NCI-H748 treated with DMSO at 0.1 percent for 48 hours (cell line): ENCODE results near the gene ANKFN1.
"Not testable (repeated sequence)": the region's sequence is repeated elsewhere in the genome, so short reads cannot be mapped to it uniquely, and the experiment has no call there.

Experiments
- DNase-seq: peaks from one replicate; lab custom pipeline; 2025; lab: John Stamatoyannopoulos, UW

The ANKFN1 gene

DNA sequence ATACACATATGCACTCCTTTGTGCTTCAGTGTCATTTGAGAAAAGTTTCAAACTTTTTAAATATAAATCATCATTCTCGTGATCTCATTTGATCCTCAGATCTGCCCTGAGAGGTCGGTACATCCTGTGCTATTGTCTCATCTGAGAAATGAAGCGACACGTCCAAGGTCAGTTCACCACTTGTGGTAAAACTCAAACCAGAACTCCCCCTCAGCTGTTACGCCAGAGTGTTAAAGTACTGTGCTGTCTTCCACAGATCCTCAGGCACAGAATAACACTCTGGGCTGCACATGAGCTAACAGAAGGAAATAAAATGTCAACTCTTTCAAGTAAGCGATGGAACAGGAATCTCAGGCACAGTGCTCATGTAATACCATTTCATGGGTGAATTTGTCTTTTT lies 31.4 kb downstream of the ANKFN1 start:
- no peak for DNase-seq

DNA sequence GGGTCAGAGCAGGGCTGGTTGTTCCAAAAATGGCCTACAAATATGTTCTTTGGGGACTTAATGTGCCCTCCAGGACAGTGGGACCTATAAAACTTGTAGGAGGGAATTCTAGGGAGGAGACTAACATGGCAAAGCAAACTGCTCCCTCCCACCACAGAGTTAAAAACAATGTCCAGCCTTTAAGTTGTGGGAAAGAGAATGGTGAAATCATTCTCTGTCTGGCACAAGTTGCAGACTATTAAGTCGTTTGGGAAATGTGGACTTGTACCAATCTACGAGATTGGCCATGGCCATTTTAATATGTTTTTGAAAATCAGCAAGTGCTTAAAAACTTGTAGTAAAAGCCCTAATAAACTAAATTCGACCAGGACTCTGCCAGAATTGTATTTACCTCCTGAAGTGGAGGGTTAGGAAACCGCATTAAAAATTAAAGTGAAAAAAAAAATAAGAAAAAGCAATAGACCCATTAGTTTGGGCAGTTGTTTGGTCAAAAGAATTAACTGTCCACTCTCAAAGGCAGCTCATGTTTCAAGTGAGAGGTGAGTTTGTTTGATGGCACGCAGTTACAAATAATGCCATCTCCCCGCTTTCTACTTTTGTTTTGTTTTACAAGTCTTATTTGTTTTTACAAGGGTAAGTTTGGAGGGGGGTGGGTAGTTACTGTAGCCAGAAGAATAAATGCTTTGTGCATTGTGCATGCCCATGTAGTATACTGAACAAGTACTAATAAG lies 32.4 kb downstream of the ANKFN1 start:
- DNase-seq, result no peak

- no peak for DNase-seq
Observed at GRCh38 chr17:56186222-56186786, 33.0 kb downstream of the ANKFN1 start.

GRCh38 chr17:56203430-56203829 lies 50.2 kb downstream of the ANKFN1 start:
- no peak for DNase-seq

GRCh38 chr17:56206351-56206750 lies 53.1 kb downstream of the ANKFN1 start:
- DNase-seq, result no peak

- no peak for DNase-seq
Observed at GRCh38 chr17:56213031-56213430, 59.8 kb downstream of the ANKFN1 start.

- no peak for DNase-seq
Observed at GRCh38 chr17:56217921-56218320, 64.6 kb downstream of the ANKFN1 start.

GRCh38 chr17:56222255-56222654 lies 69.0 kb downstream of the ANKFN1 start:
- DNase-seq, result no peak

- no peak for DNase-seq
Observed at GRCh38 chr17:56230660-56231059, 77.4 kb downstream of the ANKFN1 start.

DNA sequence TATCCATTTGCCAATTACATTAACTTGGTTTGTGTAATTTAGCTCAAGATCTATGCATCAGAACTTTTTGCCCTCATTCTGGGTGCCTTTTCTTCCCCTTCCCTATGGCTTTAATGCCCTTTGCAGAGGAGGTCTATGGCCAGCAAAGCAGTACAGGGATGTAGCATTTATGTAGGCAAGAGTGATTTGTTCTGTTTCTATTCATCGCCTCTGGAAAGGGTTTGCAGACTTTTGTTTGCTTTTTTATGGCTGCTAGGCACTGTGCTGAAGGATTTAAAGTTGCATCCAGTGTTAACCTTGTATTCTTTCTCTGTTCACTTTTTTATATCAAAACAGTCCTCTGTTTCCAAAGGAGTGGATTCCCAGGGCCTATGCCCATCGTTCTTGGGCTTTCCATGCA lies 78.0 kb downstream of the ANKFN1 start:
- no peak for DNase-seq

DNA sequence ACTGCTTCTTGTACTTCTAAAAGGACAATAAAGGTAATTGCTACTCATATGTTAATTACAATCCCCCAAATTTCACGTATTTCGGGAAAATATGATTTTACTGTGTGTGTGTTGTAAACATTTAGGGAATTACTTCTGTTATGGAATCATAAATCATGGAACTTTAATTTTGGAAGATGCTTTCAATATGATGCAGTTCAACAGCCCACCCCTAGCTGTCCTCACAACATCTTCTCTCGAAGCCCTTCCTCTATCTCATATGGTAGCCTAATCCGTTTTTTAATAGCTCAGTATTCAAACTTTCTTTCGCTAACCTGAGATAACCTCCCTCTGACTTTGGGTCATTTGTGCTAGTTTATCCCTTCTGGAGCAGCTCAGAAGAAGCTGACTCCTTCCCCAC lies 78.4 kb downstream of the ANKFN1 start:
- no peak for DNase-seq

- DNase-seq, result no peak
Observed at GRCh38 chr17:56244268-56244890, 91.1 kb downstream of the ANKFN1 start.

DNA sequence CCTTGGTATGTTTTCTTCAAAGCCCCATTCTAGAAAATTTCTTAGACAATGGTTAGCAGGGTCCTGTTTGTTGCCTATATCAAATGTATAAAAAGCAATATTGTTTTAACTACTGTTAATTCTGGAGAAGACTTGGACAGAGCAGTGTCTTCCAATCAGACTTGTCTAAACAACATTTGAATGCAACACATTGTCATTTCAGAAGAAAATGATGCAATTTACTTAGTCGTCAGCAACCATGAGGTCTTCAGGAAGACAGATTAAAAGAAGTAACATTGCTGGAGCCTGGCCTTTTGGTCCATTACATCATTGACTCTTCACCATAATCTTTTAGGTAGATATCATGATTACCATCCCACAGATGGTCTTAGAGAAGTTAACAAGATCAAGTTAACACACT lies 94.5 kb downstream of the ANKFN1 start:
- no peak for DNase-seq

GRCh38 chr17:56257075-56257474 lies 103.8 kb downstream of the ANKFN1 start:
- DNase-seq, result no peak

DNA sequence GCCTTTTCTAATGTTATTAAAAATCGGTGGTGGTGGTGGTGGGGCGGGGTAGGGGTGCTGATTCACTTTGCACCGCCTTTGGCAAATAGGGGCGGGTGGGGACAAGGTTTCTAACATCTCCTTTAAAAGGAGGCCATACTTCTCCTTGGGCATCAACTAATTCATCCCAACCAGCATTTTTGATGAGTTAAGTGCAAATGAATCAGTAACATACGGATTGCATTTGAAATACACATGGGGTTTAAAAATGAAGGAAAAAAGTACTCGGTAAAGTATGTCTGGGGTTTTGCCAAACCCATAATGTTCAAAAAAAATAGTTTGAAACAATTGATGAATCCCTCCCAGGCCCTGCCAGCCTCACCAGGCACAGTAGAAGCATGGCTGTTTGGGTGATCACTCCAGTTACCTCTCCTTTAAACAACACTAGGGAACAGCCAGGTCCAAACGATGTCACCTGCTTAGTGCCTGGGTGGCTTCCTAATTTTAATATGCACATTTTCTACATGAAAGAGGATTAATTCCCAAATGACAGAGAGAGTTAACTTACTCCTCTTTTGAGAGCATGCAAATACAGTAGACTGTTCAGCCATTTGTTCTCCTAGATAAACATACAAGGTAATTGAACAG lies 107.2 kb downstream of the ANKFN1 start:
- no peak for DNase-seq

DNA sequence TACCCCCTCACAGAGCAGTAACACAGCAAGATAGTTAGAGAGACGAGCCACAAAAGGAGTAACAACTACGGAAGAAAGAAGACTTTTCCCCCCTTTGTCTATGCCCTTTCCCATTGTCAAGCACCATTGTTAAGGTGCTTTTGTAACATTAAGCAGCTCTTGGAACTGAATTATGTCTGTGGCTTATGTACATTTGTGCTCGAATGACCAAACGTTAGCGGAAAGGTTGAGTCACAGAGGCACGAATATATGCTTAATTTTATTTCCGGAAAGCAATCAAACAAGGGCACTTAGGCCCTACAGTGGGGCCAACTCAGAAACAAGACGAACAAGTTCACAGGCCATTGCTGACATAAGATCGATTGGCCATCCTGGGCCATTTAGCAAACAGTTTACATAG lies 109.5 kb downstream of the ANKFN1 start:
- no peak for DNase-seq

- no peak for DNase-seq
Observed at GRCh38 chr17:56269556-56270389, 116.5 kb downstream of the ANKFN1 start.

DNA sequence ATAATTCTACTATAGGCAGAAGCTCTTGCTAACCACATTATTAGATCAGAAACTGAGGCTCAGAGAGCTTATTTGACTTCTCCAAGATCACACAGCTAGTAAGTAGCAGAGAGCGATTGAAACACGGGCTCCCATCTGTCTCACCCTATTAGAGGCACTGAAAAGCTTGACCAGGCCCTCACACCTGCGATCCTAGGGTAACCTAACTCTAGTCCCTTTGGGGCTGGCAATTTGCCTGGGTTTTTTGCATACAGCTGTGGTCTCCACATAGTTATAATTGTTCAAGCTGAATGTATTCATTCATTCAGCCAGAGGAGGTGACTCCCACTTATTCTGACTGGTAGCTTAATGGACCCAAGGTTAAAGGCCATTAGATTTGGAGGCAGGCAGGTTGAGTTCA lies 121.2 kb downstream of the ANKFN1 start:
- DNase-seq, result no peak

- DNase-seq, result no peak
Observed at GRCh38 chr17:56284482-56284881, 131.2 kb downstream of the ANKFN1 start.

DNA sequence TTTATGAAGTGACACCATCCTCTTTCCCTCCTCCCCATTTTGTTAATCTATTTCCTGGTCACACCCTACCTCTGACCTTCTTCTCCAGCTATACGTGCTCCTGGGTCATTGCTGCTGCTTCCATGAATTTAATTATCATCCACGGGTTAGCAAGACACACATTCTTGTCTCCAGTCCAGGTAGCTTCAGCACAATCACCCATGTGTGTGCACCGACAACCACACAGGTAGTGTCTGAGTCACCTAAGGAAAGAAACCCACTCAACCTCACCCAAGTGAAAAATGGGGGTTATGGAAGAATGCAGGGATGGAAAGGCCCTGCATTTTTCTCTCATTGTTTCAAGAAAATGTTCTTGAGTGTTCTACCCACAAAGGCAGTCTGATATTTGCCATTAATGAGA lies 135.5 kb downstream of the ANKFN1 start:
- DNase-seq, result not testable (repeated sequence)

GRCh38 chr17:56289321-56289720 lies 136.0 kb downstream of the ANKFN1 start:
- DNase-seq, result no peak

- DNase-seq, result no peak
Observed at GRCh38 chr17:56290101-56290801, 137.0 kb downstream of the ANKFN1 start.
